Upper lobe of right lung (tissue), 1 donor: Measurements from ENCODE around the gene OCEL1. TPM values are rescaled to one million over a fixed set of nuclear protein-coding genes. Genes with fewer than 3 reads are reported as not detected.
A peak's percentile ranks its signal among the peaks of the same experiment; 100 is the strongest.
"Not testable (repeated sequence)": the region's sequence is repeated elsewhere in the genome, so short reads cannot be mapped to it uniquely, and the experiment has no call there.

ENCODE experiments used
- ATAC-seq: fragments of 200-7000 bp; cut with Tn5 transposase; one replicate; pipeline ENCODE4 v1.9.1; 2020; ENCODE audit warnings: mild to moderate bottlenecking, moderate library complexity
- DNase-seq: peaks from one replicate; pipeline ENCODE4 v3.0.0-alpha.2; 2020
- H3K27ac ChIP-seq: fragments of 200-600 bp; one replicate; pipeline ENCODE4 v1.8.0; 2022
- H3K27me3 ChIP-seq: fragments of 200-600 bp; one replicate; pipeline ENCODE4 v1.8.0; 2022; ENCODE audit warnings: mild to moderate bottlenecking
- H3K36me3 ChIP-seq: fragments of 200-600 bp; one replicate; pipeline ENCODE4 v1.8.0; 2022
- H3K4me1 ChIP-seq: fragments of 200-600 bp; one replicate; pipeline ENCODE4 v1.8.0; 2022
- H3K4me3 ChIP-seq: fragments of 200-600 bp; one replicate; pipeline ENCODE4 v1.8.0; 2022; ENCODE audit warnings: mild to moderate bottlenecking
- H3K9me3 ChIP-seq: fragments of 200-600 bp; one replicate; pipeline ENCODE4 v1.8.0; 2022
- CTCF ChIP-seq: fragments of 200-600 bp; IDR thresholded peaks from one replicate; pipeline ENCODE4 v1.8.0; 2022; ENCODE audit warnings: antibody characterized with exemption
- intact Hi-C: fragments of 100-400 bp; cut with DNase I; formaldehyde crosslinking; loops from one replicate; pipeline ENCODE4 v1.11.0; 2022
- total RNA-seq: library from RNA; stranded (reverse); fragmentation: NEBNext Ultra II Directional; extraction: Animal tissue kit (Norgen Biotek cat#: 25700); gene quantifications from one replicate; pipeline ENCODE4 v1.2.1, GENCODE V29; 2021
- donor health status: DM: no; HTN: yes; CAD: no; lungs with severe emphysema.

The OCEL1 gene
- total RNA-seq, 1 donor from 2014 or later = 31.6 TPM

- no peak for DNase-seq
- H3K27ac ChIP-seq = peak overlapping the region; percentile 14
These were observed 41.6 kb upstream of the OCEL1 start for GRCh38 chr19:17184371-17184841.

GRCh38 chr19:17185590-17185989, 40.4 kb upstream of the OCEL1 start:
- no peak for DNase-seq
- Histone ChIP-seq H3K9me3 (no peaks in the 10 kb centered on the region), H3K36me3 (peaks cover 94% of the 10 kb centered on the region), H3K27me3 (no peaks in the 10 kb centered on the region), H3K4me3 (no peak overlapping the region), H3K27ac (no peak overlapping the region), H3K4me1 (peaks cover 4% of the 10 kb centered on the region)
- TF ChIP-seq CTCF = no peak
- intact Hi-C loops = no loop called here
- ATAC-seq = no peak

More at GRCh38 chr19:17184371-17184841, 41.6 kb upstream of the OCEL1 start:
- peak; percentile 69 for ATAC-seq
- TF ChIP-seq CTCF = no peak
- intact Hi-C loops = no loop called here
- H3K27me3 ChIP-seq = no peaks in the 10 kb centered on the region
- no peaks in the 10 kb centered on the region for H3K9me3 ChIP-seq
- H3K4me1 ChIP-seq = peaks cover 4% of the 10 kb centered on the region
- H3K4me3 ChIP-seq = no peak overlapping the region
- H3K36me3 ChIP-seq = peaks cover 82% of the 10 kb centered on the region

- H3K4me3 ChIP-seq, DNase-seq, H3K9me3 ChIP-seq, intact Hi-C loops, H3K27ac ChIP-seq, H3K27me3 ChIP-seq, H3K4me1 ChIP-seq, ATAC-seq: not testable (repeated sequence)
- peaks cover 90% of the 10 kb centered on the region for H3K36me3 ChIP-seq
These were observed 34.3 kb upstream of the OCEL1 start for GRCh38 chr19:17191736-17192135.

- ATAC-seq (no peak), DNase-seq (no peak)
- no peak for TF ChIP-seq CTCF
- peaks cover 80% of the 10 kb centered on the region for H3K36me3 ChIP-seq
- no peak overlapping the region for H3K27ac ChIP-seq
- intact Hi-C loops = no loop called here
- H3K4me1 ChIP-seq = no peaks in the 10 kb centered on the region
- H3K27me3 ChIP-seq = no peaks in the 10 kb centered on the region
- no peaks in the 10 kb centered on the region for H3K9me3 ChIP-seq
- no peak overlapping the region for H3K4me3 ChIP-seq
These were observed 33.3 kb upstream of the OCEL1 start for GRCh38 chr19:17192751-17193150.

- Histone ChIP-seq H3K9me3 (no peaks in the 10 kb centered on the region), H3K36me3 (peaks cover 78% of the 10 kb centered on the region)
These were observed 31.4 kb upstream of the OCEL1 start for GRCh38 chr19:17194608-17195007.

DNA sequence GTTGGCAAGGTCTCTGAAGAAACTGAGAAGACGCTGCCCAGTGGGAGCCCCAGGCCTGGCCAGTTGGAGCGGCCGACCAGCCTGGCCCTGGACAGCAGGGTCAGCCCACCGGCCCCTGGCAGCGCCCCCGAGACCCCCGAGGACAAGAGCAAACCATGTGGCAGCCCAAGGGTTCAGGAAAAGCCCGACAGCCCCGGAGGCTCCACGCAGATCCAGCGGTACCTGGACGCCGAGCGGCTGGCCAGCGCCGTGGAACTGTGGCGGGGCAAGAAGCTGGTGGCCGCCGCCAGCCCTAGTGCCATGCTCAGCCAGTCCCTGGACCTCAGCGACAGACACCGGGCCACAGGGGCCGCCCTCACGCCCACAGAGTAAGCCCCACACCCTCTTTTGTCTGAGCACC, 30.9 kb upstream of the OCEL1 start:
- Histone ChIP-seq H3K36me3 (peaks cover 76% of the 10 kb centered on the region), H3K27me3 (no peaks in the 10 kb centered on the region), H3K9me3 (no peaks in the 10 kb centered on the region), H3K27ac (no peak overlapping the region), H3K4me1 (no peaks in the 10 kb centered on the region), H3K4me3 (no peak overlapping the region)
- ATAC-seq = no peak
- no peak for TF ChIP-seq CTCF
- intact Hi-C loops = no loop called here
- no peak for DNase-seq

More at GRCh38 chr19:17194608-17195007, 31.4 kb upstream of the OCEL1 start:
- no peak for DNase-seq
- no peak for ATAC-seq
- TF ChIP-seq CTCF = no peak
- intact Hi-C loops = no loop called here
- Histone ChIP-seq H3K27me3 (no peaks in the 10 kb centered on the region), H3K4me1 (no peaks in the 10 kb centered on the region), H3K27ac (no peak overlapping the region), H3K4me3 (no peak overlapping the region)
